AG09309 (cell line): ENCODE data around the gene CEP78.
"Not testable (repeated sequence)": the region's sequence is repeated elsewhere in the genome, so short reads cannot be mapped to it uniquely, and the experiment has no call there.

Experiments
- DNase-seq: peaks from one replicate; pipeline ENCODE4 v3.0.0-alpha.2; 2010; ENCODE audit warnings: low read depth
- H3K4me3 ChIP-seq: 2 replicates; pipeline ENCODE4 v1.5.1; 2011; ENCODE audit warnings: mild to moderate bottlenecking, low read depth, low read length, moderate library complexity; ENCODE audit not compliant: control insufficient read depth
- CTCF ChIP-seq: IDR thresholded peaks from 2 replicates; pipeline ENCODE4 v1.5.1; 2011; ENCODE audit warnings: mild to moderate bottlenecking, low read depth, low read length, inconsistent platforms; ENCODE audit not compliant: insufficient read depth, control insufficient read depth; ENCODE audit errors: missing control alignments

Gene CEP78

DNA sequence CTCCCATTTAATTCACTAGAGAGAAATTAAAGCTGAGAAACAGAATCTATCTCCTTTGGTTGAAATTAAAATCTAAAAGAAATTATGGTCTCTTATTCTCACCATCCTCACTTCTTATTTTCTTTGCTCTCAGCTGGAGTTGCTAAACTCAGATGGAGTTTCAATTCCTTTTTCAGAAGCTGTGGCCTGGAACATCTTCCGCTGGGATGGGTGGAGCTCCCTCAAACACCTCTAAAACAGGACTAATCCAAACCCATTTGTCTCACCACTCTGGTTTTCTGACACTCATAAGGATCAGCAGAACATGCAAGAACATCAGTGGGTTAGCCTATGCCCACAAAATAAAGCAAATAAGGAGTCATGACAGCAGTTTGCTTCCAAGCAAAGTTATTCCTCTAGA, 39.6 kb upstream of the CEP78 start:
- no peak overlapping the region for H3K4me3 ChIP-seq
- no peak for TF ChIP-seq CTCF
- DNase-seq, result no peak

DNA sequence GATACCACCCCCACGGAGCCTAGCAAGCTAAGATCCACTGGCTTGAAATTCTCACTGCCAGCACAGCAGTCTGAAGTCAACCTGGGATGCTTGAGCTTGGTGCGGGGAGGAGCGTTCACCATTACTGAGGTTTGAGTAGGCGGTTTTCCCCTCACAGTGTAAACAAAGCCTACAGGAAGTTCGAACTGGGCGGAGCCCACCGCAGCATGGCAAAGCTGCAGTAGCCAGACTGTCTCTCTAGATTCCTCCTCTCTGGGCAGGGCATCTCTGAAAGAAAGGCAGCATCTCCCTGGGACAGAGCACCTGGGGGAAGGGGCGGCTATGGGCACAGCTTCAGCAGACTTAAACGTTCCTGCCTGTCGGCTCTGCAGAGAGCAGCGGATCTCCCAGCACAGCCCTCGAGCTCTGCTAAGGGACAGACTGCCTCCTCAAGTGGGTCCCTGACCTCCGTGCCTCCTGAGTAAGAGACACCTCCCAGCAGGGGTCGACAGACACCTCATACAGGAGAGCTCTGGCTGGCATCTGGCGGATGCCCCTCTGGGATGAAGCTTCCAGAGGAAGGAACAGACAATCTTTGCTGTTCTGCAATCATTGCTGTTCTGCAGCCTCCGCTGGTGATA, 34.6 kb upstream of the CEP78 start:
- not testable (repeated sequence) for H3K4me3 ChIP-seq, DNase-seq

DNA sequence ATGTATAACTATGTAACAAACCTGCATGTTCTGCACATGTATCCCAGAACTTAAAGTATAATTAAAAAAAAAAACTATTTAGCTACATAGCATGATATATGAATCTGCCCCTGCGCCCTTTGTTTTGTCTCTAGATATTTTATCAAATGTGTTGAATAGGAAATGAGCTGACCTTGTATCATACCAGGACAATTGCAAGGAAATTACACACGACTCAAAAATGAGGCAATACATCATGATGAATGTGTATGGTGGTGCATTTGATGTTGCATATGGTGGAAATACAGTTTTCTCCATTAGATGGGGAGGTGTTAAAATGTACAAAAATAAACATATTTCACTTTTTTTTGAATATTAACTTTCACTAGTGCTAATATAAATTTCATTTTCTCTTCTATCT, 28.6 kb upstream of the CEP78 start:
- DNase-seq, result no peak
- no peak overlapping the region for H3K4me3 ChIP-seq
- TF ChIP-seq CTCF, result no peak

GRCh38 chr9:78207901-78208300, 28.0 kb upstream of the CEP78 start:
- DNase-seq, result no peak
- no peak overlapping the region for H3K4me3 ChIP-seq
- no peak for TF ChIP-seq CTCF

DNA sequence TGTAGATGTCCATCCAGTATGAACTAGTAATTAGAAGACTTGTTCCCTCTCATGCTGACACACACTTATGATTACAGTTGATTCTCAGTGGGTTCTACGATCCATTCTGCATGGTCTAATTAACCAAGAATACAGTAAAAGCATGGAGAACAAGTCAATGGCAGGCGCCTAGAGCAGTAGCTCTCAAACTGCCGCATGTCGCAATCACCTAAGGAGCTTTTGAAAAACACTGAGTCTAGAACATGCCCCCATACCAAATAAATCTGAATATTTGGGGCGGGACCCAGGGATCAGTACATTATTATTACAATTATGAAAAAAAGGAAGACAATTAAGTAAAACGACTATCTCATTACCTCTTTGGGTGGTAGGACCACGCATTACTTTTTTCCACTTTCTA, 26.7 kb upstream of the CEP78 start:
- DNase-seq, result no peak
- no peak overlapping the region for H3K4me3 ChIP-seq
- no peak for TF ChIP-seq CTCF

GRCh38 chr9:78210841-78211301, 25.0 kb upstream of the CEP78 start:
- no peak for DNase-seq
- no peak for TF ChIP-seq CTCF
- no peak overlapping the region for H3K4me3 ChIP-seq

GRCh38 chr9:78212868-78213267, 23.0 kb upstream of the CEP78 start:
- no peak for TF ChIP-seq CTCF

More at GRCh38 chr9:78212868-78213267, 23.0 kb upstream of the CEP78 start:
- no peak for DNase-seq
- no peak overlapping the region for H3K4me3 ChIP-seq
